Stimulated activated CD4-positive, alpha-beta T cell treated with anti-CD3 and anti-CD28 coated beads, Interleukin-15, amount 100 ng/mL, for 48 hours (primary cell): Measurements from ENCODE around the gene SFMBT2.
A peak's percentile ranks its signal among the peaks of the same experiment; 100 is the strongest.

Experiments used
- DNase-seq, 2 donors: peaks; one replicate each; pipeline ENCODE4 v3.0.0-alpha.2; 2020; ENCODE audit warnings: low read depth in 2 of 2

The SFMBT2 gene

GRCh38 chr10:7425691-7426090 is 14.9 kb upstream of the SFMBT2 start:
- no peak for DNase-seq

DNA sequence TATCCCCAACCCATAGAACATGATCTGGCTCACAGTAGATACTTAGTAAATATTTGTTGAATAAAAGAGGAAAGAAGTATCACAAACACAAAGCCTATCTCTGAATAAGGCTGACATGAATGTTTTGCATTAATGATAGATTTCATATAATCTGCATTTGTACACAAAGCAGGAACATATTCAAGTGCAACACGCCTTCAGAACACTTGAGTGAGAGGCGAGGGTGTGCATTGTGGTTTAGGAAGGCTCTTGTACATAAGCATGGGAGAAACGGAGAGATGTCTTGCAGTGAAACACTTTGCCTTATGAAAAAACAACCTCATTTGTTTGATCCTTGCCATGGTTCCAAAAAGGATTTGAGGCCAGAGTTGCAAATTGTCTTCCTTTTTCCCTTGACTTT is 14.1 kb upstream of the SFMBT2 start:
- no peak for DNase-seq

GRCh38 chr10:7424315-7424714 is 13.5 kb upstream of the SFMBT2 start:
- DNase-seq = no peak

GRCh38 chr10:7423521-7423920 is 12.7 kb upstream of the SFMBT2 start:
- DNase-seq = no peak

DNA sequence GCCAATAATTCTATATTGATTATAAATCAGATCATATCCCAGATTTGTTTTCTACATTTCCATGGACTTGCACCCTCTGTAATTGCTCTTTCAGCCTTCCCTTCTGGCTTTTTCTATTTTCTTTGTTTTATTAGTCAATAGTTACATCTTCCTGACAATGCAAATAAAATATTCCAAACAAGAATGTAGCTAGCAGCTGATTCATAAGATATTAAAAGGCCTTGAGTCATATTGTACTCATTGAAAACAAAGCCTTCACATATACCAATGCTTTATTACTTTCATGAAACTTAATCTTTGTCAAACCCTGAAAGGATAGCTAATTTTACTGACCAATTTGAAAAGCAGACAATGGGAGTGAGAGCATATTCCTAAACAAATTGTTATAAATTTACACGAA is 10.7 kb upstream of the SFMBT2 start:
- no peak for DNase-seq

DNA sequence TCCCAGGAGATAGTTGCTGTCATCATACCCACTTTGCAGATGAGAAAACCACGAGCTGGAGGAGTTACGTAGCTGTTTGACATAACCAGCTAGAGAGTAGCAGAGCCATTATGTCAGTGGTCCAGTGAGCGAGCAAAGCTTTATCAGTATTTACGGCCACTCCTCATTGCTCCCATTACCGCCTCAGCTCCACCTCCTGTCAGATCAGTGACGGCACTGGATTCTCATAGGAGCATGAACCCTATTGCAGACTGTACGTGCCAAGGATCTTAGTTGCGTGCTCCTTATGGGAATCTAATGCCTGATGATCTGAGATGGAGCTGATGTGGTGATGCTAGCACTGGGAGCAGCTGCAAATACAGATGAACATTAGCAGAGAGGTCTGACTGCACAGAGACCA is 9.2 kb upstream of the SFMBT2 start:
- DNase-seq = no peak

GRCh38 chr10:7417807-7418206 is 7.0 kb upstream of the SFMBT2 start:
- DNase-seq = no peak

DNA sequence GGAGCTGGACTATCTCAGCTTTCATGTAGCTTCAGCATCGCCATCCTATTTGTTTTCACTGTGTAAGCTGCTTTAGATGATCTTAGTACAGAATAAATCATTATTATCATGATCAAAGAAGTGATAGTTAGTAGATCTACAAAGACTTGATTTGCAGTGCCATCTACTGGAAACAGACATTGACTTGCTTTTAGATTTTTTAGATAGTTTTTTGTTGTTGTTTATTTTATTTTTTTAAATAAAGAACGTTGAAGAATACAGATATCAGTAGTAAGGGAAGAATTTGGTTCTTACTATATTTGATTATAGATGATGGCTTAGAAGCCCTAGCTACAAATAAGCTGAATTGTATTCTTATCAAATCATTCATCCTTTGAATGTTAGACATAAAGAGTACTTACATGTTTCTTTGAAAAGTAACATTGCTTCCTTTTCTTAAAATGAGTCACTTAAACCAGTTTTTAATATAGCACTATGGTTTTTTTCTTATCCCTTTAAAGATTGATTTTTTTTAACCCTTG is 6.3 kb upstream of the SFMBT2 start:
- no peak for DNase-seq

DNA sequence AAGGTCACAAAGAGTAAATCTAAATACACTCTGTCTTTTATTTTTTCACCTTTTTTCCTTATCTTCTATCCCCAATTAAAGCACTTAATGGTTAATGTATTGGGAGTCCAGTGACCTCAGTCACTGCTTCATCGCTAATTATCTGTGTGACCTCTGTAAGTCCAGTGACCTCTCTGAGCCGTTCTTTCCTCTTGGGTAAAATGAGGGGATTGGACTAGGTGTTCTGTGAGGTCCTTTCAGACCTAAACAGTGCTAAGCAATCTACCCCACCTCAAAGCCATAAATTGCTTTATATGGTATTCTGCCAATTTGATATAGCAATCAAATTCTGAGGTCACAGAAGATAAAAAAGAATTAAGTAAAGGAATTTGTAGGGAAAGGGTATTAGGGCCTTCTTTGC is 3.9 kb upstream of the SFMBT2 start:
- DNase-seq = no peak

DNA sequence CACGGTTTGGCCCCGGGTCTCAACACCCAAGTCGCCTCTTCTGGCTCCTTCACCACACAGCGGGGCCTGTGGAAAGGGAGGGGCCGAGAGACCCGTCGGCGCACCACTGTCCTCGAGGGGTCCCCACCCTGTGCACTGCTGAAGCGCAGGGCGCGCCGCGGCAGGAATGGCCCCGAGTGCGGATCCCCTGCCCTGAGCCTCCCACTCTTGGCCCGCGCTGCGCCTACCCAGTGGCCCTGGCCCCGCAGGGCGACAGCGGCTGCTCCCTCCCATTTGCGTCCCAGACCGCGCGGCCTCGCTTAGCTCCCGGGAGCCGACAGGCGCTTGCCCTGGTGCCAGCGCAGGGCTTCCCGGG is 2.1 kb upstream of the SFMBT2 start:
- DNase-seq = no peak

DNA sequence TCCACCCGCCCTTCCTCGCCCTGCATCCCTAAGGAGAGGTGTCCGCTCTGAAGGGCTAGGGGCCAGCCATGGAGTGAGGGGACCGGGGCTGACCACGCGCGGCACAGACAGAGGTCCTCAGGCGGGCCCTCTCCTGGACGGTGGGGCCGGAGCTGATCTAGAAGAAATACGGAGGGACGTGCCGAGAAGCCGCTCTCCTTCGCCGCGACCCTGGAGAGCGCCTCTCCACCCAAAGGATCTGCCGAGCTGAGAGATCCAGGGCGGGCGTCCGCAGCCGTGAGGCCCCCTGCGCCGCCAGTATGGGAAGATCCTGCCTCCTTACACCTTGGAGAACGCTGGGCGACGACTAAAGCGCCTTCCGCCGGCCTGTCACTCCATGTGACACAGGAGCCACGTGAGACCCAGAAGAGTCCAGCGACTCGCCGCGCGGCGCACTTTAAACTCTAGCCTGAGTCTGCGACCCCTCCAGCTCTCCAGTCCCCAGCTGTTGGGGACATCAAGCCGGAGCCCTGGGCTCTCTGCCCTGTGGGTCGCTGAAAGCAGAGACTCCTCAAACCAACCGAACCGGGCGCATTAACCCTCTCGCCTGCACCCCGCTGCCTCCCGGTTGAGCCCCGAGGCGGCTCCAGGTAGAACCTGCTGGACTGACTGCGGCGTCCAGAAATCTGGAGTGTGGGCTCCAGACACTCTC is 1.5 kb upstream of the SFMBT2 start:
- no peak for DNase-seq

GRCh38 chr10:7411671-7412128 is 866 bp upstream of the SFMBT2 start:
- no peak for DNase-seq

- no peak for DNase-seq
These were observed 453 bp downstream of the SFMBT2 start for GRCh38 chr10:7410301-7410861.

- no peak for DNase-seq
These were observed 1.1 kb downstream of the SFMBT2 start for GRCh38 chr10:7409732-7410168.

- peak; percentile 47 to 61 for DNase-seq
These were observed 1.6 kb downstream of the SFMBT2 start for GRCh38 chr10:7409045-7409731.

DNA sequence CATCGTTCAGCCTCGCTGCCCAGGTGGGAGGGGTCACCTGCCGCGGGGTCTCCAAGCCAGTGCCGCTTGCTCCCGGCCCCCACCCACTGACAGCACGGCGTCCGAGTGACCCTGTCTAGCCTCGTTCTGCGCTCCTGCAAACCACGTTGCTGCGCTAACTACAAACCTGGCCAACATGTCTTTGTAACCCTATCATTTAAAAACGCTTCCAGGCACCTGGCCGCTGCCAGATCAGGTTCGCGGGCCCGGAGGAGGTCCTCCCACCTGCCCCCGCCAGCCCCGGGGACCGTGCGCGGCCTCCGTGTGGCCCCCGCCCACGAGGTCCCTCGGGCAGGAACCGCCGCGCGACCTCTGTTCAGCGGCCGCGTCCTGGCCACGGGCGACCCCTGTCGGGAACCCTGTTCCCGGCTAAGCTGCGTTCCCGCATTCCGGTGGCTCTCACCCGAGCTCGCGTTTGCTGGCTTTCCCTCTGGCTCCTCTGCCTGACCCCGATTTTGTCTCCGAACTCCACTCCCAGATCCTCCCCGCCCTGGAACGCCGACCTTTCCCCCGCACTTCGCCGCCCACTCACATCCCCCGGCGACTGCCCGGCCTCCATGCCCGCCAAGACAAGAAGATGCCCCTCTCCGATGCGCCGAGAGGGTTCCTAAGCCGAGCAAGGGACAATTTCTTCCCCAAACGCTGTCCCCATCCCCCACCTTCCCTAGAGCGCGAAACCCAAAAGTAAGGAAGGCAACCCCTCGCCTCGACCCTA is 2.4 kb downstream of the SFMBT2 start:
- DNase-seq = peak in 1 of 2 donors; percentile 48

- DNase-seq = no peak
These were observed 3.2 kb downstream of the SFMBT2 start for GRCh38 chr10:7407368-7408290.

- DNase-seq = no peak
These were observed 4.0 kb downstream of the SFMBT2 start for GRCh38 chr10:7406712-7407333.

- no peak for DNase-seq
These were observed 5.2 kb downstream of the SFMBT2 start for GRCh38 chr10:7405637-7406036.

DNA sequence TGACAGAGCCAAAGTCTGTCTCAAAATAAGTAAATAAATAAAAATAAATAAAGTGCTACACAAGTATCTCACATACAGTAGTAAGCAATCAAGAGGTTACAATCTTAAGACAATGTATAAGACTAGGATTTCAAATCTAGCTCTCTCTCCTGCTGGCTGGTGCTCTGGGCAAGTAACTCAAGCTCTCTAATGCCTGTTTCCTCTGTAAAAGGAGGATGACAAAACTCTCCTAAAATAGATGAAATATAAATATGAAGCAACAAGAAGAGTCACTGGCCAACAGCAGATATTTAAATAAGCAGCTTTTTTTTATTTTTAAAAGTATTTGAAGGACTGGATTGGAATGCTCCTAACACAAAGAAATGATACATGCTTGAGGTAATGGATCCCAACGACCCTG is 7.2 kb downstream of the SFMBT2 start:
- DNase-seq = no peak

DNA sequence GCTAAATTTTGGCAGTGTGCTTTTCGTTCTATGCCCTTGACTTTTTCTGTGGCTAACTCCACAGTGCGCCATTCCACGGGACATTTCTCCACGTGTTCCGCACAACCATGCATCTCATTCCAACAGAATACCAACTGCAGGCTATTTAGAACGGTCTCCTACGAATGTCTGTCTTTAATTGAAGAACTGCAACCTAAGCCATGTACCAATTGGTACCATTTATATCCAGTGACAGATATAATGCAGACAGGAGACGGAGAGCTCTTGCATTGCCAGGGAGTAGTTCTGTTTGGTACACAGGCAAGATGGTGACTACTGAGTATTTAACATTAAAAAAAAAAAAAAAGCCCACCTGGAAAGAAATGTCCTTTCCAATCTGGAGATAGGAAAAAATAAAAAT is 9.1 kb downstream of the SFMBT2 start:
- no peak for DNase-seq
